Activated T-helper 1 cell treated with Interleukin-2 at 50 U/mL for 16 hours (primary cell): Measurements from ENCODE around the gene TTC39C.
"Not testable (repeated sequence)": the region's sequence is repeated elsewhere in the genome, so short reads cannot be mapped to it uniquely, and the experiment has no call there.

ENCODE experiments used
- DNase-seq: peaks from one replicate; pipeline ENCODE4 v3.0.0-alpha.2; 2020; ENCODE audit warnings: low read depth

The TTC39C gene

DNA sequence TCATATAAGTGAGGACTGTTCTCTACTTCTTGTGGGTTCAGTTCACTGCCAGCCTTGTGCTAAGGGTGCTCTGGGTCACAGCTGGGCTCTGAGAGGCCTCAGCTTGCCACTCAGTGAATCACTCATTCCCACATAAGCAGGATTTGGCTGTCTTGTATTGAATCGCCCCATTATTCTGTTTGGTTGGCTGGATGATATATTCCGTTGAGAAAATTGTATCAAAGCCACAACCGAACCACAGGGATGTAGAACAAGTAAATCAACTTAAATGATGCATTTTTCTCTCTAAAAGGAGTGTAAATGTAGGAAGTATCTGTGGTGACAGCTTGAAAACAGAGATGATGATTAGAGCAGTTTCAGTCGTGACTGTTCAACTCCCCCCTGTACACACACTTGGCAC, 39.6 kb downstream of the TTC39C start:
- no peak for DNase-seq

DNA sequence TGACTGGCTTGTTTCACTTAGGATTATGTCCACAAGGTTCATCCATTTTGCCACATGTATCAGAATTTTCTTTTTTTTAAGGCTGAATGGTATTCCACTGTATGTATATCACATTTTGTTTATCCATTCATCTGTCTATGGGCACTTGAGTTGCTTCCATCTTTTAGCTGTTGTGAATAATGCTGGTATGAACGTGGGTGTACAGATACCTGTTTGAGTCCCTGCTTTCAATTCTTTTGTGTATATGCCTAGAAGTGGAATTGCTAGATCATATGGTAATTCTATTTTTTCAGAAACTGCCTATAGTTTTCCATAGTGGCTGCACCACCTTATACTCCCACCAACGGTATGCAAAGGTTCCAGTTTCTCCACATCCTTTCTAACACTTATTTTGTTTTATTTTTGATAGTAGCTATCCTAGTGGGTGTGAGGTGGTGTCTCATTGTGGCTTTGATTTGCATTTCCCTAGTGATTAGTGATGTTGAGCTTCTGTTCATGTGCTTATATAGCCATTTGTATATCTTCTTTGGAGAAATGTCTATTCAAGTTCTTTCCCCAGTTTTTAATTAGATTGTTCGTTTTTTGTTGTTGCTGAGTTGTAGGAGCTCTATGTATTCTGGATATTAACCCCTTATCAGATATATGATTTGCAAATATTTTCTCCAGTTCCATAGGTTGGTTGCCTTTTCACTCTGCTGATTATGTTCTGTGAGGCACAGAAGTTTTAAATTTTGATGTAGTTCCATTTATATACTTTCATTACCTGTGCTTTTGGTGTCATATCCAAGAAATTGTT, 40.7 kb downstream of the TTC39C start:
- no peak for DNase-seq

DNA sequence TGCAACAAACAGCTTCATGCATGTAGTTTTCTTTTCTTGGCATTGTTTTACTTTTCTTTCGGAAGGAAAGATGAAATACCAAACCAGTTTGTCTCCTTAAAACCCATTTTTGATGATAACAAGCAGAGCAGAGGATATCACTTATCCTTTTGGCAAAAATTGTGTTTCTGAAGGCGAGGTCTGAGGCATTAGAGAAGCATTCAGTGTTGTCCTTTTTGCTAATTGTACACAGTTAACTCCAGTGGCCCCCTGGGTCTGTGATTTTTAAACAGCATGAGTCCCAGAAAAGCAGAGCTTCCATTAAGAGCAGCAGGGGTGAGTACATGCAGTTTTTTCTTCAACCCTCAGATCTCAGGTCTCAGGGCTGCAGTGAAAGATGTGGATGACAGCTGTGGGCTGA, 41.3 kb downstream of the TTC39C start:
- no peak for DNase-seq

DNA sequence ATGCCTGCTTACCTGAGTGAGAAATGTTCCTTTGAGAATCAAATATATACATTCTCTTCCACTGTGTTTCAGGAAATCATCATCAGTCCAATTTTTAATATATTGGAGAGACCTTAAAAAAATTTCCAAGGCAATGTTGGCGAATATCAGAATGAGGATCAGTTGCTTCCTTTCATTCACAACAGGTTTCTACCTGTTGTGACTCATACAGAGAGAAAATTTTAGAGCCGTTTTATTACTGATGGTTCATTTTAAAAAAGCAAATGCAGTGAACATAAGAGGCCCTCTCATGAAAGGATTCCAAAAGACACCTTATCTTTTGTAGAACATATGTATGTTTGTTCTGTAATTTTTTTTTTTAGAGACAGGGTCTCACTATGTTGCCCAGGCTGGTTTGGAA, 42.0 kb downstream of the TTC39C start:
- no peak for DNase-seq

DNA sequence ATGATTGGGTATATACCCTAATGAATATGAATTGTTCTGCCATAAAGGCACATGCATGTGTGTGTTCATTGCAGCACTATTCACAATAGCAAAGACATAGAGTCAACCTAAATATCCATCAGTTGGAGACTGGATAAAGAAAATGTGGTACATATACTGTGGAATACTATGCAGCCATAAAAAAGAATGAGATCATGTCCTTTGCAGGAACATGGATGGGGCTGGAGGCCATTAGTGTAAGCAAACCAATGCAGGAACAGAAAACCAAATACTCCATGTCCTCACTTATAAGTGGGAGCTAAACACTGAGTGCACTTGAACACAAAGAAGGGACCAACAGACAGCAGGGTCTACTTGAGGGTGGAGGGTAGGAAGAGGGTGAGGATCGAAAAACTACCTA, 43.2 kb downstream of the TTC39C start:
- no peak for DNase-seq

DNA sequence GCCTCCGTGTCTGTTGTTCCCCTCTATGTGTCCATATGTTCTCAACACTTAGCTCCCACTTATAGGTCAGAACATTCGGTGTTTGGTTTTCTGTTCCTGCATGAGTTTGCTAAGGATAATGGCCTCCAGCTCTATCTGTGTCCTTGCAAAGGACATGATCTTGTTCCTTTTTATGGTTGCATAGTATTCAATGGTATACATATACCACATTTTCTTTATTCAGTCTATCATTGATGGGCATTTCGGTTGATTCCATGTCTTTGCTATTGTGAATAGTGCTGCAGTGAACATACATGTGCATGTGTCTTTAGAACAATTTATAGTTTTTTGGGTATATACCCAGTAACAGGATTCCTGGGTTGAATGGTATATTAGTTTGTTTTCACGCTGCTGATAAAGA, 44.8 kb downstream of the TTC39C start:
- not testable (repeated sequence) for DNase-seq

DNA sequence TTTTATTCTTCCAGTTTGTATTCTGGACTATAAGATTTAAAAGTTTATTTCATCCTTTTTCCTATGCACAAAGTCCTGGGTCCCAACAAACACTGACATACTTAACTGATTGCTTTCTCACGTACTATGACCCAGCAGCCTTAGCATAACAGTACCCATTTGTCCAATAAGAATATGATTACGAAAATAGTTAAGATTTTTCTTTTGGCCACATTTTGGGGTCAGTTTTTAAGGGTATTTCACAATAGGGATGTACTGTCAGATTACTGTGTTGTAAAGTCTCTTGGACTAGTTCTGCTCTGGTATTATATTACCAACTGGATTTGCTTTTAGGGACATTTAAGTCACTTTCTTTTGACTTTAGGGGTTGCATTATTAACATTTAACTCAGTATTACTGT, 46.1 kb downstream of the TTC39C start:
- no peak for DNase-seq

DNA sequence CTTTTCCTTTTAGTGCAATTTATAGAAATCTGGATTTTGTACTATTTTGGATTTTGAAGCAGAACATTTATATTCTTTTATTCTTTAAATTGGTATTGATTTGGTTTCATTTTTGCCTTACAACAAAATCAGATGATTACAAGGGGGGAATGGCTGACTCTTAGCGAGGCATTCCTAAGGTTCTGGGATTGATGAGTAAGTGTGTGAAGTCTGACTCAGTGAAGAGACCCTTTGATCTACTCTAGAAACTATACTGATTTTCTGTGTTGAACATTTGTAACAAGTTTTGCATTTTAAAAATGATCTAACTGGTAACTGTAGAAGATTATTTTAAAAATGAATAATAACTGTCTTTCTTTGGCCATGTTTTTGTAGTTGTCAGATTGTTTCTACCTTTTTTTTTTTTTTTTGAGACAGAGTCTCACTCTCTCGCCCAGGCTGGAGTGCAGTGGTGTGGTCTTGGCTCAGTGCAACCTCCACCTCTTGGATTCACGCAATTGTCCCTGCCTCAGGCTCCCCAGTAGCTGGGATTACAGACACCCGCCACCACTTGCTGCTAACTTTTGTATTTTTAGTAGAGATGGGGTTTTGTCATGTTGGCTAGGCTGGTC, 48.7 kb downstream of the TTC39C start:
- DNase-seq, result no peak

DNA sequence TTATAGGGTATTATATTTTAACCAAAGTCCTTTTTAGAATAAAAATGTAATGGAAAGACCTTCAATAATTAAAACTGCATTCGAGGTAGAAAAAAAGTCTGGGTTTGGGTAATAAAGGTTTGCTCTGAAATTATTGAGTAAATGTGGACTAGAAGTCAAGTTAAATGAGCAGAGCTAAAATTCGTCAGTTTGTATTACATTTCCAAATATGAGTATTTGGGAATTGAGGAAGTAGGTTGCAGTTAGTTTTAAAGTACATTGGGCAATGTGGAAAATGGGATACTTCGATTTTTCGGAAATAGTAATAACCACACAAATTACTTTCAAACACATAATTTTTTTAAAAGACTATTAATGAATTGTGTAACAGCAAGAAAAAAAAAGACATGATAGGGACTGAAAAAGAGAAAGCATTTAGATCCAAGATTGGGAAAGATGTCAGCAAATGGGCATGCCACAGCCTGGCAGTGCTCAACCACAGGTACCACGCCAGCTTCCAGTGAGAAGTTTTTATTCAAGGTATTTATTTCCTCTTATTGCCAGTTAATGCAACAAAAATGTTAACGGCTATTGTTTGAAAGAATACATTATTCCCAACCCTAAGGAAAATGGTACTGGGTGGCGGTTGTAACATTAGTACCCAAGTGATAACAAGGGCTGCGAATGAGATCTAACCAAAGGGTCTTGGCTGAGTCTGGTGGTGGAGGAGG, 50.0 kb downstream of the TTC39C start:
- DNase-seq, result no peak

DNA sequence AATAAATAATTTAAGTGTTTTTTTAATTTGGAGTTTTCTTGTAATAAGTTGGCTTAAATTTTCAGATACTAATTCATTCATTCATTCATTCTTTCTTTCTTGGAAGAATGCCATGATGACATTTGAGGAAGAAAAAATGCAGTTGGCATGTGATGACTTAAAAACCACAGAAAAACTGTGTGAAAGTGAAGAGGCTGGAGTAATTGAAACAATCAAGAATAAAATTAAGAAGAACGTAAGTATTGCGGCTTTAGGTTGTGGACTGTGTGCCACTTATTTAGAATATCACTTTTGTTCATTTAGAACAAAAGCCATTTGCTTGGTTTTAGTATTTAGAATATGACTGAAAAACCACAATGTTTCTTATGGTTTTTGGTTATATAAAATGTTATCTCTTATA, 51.4 kb downstream of the TTC39C start:
- DNase-seq, result no peak

DNA sequence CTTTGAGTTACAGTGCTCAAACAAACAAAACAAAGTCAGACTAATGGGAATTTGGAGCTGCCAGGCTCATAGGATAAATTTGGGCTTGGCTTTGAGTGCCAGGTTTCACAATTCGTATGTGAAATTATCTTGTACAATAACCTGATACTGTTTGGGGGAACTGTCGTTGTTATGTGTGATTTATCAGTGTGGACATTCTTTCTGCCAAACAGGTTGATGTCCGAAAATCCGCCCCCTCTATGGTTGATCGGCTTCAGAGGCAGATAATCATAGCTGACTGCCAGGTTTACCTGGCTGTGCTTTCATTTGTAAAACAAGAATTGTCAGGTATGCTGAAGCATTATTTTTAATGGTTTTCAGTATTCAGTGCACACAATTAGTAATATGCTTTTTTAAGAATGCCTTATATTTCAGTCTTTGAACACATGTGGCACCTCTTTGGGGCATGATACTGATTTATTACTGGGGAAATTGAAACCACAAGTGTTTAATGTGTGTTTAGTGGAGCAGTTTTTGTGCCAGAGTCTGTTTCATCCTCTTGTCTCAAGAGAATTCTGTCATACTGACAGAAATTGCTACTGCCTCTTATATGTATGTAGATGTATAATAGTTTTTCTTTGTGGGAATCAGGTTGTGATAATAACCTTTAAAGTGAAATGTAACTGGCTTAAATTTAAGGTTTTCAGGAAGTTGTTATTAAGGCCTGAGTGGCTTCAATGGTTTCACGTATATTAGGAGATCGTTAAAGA, 54.6 kb downstream of the TTC39C start:
- no peak for DNase-seq

DNA sequence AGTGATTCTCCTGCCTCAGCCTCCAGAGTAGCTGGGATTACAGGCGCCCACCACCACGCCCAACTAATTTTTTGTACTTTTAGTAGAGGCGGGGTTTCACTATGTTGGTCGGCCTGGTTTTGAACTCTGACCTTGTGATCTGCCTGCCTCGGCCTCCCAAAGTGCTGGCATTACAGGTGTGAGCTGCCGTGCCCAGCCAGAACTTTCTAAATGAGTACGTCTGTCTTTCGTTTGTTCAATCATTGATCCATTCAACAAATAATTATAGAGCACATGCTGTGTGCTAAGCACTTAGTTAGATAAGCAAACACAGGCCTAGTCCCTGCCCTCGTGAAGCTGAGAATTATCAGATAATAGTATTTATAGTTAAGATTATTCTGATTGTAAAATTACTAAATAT, 56.5 kb downstream of the TTC39C start:
- DNase-seq, result no peak

DNA sequence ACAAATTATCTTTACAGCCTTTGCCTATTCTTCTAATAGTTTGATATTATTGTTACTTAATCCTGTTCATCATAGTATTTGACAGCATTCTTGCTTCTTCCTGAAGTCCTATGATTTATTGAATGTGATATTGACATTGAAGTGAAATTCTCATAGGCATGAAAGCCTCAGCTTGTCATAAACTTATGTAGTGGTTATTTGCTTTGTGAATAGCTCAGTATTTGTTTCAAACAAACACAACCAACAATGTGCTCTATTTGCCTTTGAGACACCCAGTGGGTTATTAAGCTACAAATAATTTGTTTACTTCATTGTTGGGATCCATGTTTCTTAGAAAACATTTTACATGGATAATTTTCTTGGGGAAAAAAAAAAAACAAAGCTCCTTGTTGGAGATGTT, 57.2 kb downstream of the TTC39C start:
- DNase-seq, result no peak

DNA sequence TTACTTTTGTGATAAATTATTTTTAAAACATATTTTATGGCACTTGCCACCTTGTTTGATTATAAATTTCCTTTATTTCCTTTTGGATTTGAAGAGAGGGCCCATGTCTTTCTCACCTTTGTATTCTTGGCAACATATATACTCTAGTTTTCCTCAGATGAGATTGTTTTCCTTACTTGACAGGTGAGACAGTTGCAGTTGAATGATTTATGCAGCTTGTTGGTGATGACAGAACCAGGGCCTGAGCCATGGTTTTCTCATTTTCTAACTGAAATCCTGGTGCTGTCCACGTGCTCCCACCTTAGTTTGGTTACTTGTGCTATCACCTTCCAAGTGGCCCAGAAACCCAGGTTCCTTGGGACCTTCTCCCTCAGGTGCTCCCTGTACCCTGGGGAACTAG, 58.2 kb downstream of the TTC39C start:
- DNase-seq, result no peak

DNA sequence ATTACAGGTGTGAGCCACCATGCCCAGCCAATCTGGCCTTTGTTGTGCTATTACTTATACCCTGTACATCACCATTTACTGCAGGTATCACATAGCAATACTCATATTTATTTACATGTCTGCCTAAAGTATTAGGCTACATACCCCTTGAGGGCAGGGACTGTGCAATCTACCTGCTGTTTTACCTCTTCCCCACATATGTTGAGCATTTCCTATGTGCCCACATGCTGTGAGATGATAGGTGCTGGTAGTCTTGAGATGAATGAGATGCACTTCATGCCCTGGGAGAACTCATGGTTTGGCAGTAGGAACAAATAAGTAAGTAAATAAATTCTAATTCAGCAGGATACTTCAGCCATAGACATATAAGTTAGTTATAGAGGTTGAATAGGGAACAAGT, 59.2 kb downstream of the TTC39C start:
- DNase-seq, result no peak

DNA sequence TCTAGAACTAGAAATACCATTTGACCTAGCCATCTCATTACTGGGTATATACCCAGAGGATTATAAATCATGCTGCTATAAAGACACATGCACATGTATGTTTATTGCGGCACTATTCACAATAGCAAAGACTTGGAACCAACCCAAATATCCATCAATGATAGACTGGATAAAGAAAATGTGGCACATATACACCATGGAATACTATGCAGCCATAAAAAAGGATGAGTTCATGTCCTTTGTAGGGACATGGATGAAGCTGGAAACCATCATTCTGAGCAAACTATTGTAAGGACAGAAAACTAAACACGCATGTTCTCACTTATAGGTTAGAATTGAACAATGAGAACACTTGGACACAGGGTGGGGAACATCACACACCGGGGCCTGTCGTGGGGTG, 60.2 kb downstream of the TTC39C start:
- DNase-seq, result not testable (repeated sequence)

DNA sequence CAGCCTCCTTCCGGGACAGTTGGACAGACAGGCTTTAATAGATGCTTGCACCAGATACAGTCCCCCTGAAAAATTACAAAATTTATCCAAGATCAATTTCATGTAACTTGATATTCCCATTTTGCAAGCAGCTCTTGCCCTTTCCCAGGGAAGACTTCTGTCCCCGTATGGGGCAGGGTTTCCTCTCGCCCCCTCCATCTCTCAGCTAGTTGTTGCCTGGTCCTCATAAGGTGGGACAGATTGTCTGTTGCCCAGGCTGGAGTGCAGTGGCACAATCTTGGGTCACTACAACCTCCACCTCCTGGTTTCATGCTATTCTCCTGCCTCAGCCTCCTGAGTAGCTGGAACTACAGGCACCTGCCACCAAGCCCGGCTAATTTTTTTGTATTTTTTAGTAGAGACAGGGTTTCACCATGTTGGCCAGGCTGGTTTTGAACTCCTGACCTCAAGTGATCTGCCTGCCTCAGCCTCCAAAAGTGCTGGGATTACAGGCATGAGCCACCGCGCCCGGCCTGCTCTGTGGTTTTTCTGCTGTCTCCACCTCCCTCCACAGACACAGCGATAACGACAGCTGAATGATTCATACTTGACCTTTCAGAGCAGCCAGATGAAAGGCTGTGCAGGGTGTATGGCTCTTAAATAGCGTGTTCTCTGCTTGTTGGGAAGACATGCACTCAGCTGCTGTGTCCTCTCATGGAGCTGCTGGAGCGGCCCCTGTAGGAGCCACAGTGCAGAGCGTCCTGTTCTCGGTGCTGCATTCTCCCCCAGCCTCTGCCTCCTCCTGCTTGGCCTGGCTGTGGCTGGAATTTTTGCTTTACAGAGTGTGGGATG, 61.4 kb downstream of the TTC39C start:
- DNase-seq, result peak; percentile 51

DNA sequence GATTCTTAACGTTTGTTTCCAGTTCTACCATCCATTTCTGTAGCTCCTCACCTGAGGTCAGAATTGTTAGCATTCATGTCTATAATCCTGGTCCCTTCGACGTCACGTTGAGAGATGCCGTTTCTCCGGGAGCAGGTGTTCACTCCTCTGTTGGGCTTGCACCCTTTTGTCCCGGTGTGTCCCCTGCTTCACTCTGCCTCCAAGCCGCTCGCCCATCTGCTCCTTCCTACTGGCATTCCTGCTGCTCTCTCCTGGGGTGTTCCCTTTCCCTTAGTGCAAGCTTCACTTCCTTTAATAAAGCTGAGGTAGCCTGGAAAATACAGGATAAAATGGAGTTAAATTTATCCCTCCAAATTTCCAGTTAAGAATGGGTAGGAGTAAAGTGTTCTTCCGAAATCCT, 62.4 kb downstream of the TTC39C start:
- no peak for DNase-seq

DNA sequence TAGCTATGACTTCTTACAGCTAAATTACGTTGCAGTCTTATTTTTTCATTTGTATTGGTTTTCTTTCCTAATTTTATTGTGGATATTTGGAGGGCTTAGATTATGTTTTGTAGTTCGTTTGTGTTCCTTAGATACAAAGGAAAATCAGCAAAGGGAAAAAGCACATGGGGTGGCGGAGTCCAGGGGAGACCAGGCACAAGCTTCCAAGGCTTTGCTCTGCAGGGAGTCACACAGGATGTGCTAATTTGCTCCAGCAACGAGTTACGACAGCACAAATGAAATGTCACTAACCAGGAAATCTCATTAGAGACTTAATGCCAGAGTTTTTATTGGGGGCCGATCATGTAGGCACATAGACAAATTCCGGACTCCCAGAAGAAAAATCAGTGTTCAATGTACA, 63.8 kb downstream of the TTC39C start:
- no peak for DNase-seq

DNA sequence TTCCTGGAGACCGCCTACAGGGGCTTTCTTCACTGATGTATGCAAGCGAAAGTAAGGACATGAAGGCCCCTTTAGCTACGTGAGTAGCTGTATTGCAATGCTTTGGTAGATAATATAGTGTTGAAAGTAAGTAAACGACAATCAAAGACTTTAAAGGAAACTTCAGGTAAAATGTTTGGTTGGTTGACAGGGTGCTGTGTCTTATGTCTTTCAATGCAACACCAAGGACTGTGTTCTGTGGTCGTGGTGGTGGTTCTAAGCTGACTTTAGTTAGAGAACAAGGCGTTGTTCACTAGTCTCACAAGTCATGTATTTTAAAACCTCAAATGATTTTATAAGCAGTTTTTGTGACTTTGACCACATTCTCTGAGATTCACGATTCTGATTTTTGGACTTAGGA, 66.3 kb downstream of the TTC39C start:
- no peak for DNase-seq

DNA sequence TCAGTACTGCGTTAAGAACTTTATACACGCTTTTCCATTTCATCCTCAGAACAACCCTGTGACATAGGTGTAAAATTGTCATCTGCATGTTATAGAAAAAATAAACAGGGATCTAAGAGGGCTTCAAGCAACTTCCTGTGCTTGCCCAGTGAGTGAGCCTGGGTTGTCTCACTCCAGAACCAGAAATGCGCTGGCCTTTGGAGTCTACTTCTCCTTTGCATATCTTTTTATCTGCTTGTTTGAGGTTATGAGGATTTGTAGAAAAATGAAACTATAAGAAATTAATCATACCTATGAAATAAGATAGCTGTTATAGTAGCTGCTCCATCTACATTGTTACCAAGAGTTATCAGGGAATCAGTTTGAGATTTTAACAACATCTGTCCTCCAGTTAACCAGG, 69.0 kb downstream of the TTC39C start:
- DNase-seq, result no peak

DNA sequence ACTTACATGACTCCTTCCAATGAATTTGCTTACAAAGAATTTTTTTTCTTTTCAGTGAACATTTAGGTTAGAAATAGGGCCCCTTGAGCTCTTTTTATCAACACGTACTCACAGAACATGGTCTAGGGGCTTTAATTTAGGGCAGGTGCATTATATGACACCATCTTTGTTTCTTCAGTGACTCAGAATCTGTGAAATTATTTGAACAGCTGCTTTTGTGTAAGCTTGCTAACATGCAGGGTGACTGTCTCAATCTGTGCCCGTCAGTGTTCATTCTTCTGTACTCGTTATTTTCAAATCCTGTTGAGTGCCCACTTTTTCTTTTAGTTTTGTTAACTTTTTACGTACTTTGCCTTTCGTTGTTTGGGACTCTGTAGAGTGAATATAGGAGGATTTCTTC, 71.5 kb downstream of the TTC39C start:
- DNase-seq, result no peak
